NCI-H1417 treated with DMSO at 0.1 percent for 48 hours (cell line): ENCODE results near the gene NPAS3.

ENCODE experiments used
- DNase-seq: peaks from one replicate; lab custom pipeline; 2025; lab: John Stamatoyannopoulos, UW

Gene NPAS3

GRCh38 chr14:32940711-32941667 is 2.3 kb downstream of the NPAS3 start:
- no peak for DNase-seq

- no peak for DNase-seq
Observed at GRCh38 chr14:32941668-32942065, 3.0 kb downstream of the NPAS3 start.

GRCh38 chr14:32947081-32947480 is 8.4 kb downstream of the NPAS3 start:
- DNase-seq: no peak

GRCh38 chr14:32947792-32948191 is 9.1 kb downstream of the NPAS3 start:
- no peak for DNase-seq

- DNase-seq: no peak
Observed at GRCh38 chr14:32950584-32950983, 11.9 kb downstream of the NPAS3 start.

- no peak for DNase-seq
Observed at GRCh38 chr14:32967421-32967820, 28.7 kb downstream of the NPAS3 start.

GRCh38 chr14:32968972-32969544 is 30.4 kb downstream of the NPAS3 start:
- DNase-seq: no peak

- no peak for DNase-seq
Observed at GRCh38 chr14:32977913-32978312, 39.2 kb downstream of the NPAS3 start.

- no peak for DNase-seq
Observed at GRCh38 chr14:32978691-32979255, 40.1 kb downstream of the NPAS3 start.

- no peak for DNase-seq
Observed at GRCh38 chr14:32980178-32980901, 41.7 kb downstream of the NPAS3 start.

- no peak for DNase-seq
Observed at GRCh38 chr14:32980902-32981501, 42.3 kb downstream of the NPAS3 start.

- DNase-seq: no peak
Observed at GRCh38 chr14:32984241-32984930, 45.7 kb downstream of the NPAS3 start.

GRCh38 chr14:32985866-32986265 is 47.2 kb downstream of the NPAS3 start:
- no peak for DNase-seq

GRCh38 chr14:32986791-32987540 is 48.3 kb downstream of the NPAS3 start:
- DNase-seq: no peak

- DNase-seq: no peak
Observed at GRCh38 chr14:32991691-32992090, 53.0 kb downstream of the NPAS3 start.

- DNase-seq: no peak
Observed at GRCh38 chr14:32993921-32994320, 55.2 kb downstream of the NPAS3 start.

- no peak for DNase-seq
Observed at GRCh38 chr14:32996343-32996742, 57.7 kb downstream of the NPAS3 start.

- DNase-seq: no peak
Observed at GRCh38 chr14:32998433-32998832, 59.8 kb downstream of the NPAS3 start.

GRCh38 chr14:33009673-33010072 is 71.0 kb downstream of the NPAS3 start:
- no peak for DNase-seq

- no peak for DNase-seq
Observed at GRCh38 chr14:33010495-33010894, 71.8 kb downstream of the NPAS3 start.

- no peak for DNase-seq
Observed at GRCh38 chr14:33014710-33015109, 76.0 kb downstream of the NPAS3 start.
